NCI-H187 (cell line): Measurements from ENCODE around the gene CHAD.
"Not testable (repeated sequence)": the region's sequence is repeated elsewhere in the genome, so short reads cannot be mapped to it uniquely, and the experiment has no call there.

ENCODE experiments used
- DNase-seq, 2 experiments: peaks; one replicate each; lab custom pipeline; 2025; lab: John Stamatoyannopoulos, UW

Gene CHAD

GRCh38 chr17:50426814-50427787, 41.6 kb downstream of the CHAD start:
- DNase-seq: no peak

GRCh38 chr17:50426472-50426782, 42.3 kb downstream of the CHAD start:
- DNase-seq: no peak

- DNase-seq: no peak
Observed at GRCh38 chr17:50425682-50426471, 42.8 kb downstream of the CHAD start, which contains the start of gene ACSF2. ACSF2 (plus strand) TSS chr17:50426218; CDS start chr17:50426262, 44 bp downstream.

GRCh38 chr17:50424996-50425681, 43.5 kb downstream of the CHAD start:
- DNase-seq: no peak

DNA sequence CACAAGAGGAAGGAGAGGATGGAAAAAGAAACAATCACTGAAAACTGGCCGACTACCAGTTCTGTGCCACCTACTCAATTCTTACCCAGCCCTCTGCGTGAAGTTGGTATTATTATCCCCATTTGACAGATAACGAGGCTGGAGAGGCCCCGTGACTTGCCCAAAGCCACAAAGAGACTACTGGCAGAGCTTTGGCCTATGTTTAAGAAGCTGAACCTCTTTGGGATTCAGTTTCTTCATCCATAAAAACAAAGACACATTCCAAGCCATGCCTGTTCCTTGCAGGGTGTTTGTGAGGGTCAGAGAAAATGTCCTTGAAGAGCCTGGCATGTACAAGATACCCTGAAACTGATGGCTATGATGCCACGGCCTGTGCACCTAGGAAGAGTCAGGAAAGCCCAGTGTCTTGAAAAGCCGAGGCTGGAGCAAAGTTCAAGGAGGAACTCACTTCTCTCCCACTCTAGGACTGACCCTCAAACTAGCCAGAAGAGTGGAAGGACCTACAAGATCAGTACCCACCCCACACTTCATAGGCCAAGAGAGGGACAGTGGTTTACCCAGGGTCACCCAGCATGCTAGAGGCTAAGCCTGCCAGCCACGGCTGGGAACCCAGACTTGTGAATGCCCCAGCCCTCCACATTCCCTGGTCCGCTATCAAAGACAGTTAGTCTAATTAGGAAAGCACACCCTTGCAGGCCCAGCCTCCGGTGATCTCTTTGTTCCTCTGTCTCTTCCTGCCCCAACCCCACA, 44.3 kb downstream of the CHAD start:
- DNase-seq: no peak

- peak in 1 of 2 experiments; percentile 22 for DNase-seq
Observed at GRCh38 chr17:50423553-50424159, 45.0 kb downstream of the CHAD start.

- no peak for DNase-seq
Observed at GRCh38 chr17:50422738-50423137, 45.9 kb downstream of the CHAD start.

DNA sequence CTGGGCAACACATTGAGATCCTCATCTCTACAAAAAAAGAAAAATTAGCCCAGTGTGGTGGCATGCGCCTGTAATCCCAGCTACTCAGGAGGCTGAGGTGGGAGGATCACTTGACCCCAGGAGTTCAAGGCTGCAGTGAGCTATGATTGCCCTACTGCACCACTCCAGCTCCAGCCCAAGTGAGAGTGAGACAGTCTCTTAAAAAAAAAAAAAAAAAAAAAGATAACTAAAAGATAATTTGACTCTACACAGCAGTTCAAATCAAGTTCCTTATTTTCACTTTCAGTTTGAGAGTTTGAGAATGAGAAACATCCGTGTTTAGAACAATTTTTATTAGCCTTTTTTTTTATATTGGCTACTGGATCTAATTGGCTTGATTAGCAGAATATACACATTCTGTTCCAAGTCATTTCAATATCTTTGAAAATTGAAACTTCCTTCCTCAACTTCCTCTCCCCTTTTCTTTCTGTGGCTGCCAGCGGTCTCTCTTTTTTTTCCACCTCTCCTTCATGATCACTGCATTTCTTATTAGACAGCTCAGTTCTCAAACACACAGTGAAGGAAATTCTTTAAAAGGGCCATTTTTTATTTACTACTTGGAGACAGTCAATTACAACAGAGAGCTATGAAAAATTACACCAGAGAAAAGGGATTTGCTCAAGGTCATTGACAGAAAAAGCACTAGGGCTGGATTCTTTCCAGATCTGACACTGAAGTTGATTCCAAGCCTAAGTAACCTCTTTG, 47.2 kb downstream of the CHAD start:
- no peak for DNase-seq

DNA sequence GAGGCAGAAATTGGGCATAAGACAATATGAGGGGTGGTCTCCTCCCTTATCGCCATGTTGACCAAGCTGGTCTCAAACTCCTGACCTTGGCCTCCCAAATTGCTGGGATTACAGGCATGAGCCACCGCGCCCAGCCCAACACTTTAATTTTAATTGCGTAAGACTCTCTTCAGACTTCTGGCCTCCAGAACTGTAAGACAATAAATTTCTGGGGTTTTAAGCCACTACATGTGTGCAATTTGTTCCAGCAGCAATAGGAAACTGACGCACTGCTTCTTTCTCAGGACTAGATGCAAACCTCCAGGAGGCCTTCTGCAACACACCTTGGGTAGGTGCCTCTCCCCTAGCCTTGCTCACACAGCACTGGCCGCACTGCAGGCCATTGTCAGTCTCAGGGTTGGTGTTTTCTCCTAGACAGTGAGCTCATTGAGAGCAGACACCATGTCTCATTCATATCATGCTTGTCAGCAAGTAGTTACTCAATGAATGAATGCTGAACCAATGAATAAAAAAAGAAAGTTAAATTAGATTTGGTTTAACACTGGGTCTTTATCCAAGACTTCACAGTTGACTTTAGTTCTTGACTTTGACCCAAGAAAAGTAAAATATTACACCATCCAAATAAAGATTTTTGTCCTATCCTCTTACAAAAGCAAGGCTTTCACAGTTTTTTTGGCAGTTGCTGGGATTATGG, 48.1 kb downstream of the CHAD start:
- no peak for DNase-seq

- DNase-seq: not testable (repeated sequence)
Observed at GRCh38 chr17:50419577-50419976, 49.1 kb downstream of the CHAD start.

DNA sequence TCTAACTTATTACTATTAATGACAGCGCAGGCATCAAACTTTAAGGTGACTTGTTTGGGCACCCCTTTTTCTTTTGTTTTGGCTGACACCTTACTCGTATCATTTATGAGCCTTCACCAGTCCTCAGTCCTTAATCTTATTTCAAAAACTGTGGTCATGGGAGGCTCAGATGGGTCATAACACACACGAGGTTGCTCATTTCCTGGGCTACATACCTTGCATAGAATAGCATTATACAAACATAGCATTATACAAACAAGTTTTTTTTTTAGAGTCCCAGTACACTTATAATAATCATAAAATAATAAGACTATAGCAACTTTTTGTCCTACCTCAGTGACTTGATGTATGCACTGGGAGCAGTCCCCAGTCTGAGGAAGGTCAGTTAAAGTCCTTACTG, 53.9 kb downstream of the CHAD start:
- no peak for DNase-seq
